HepG2 (cell line): Measurements from ENCODE around the gene CPEB4. TPM values are rescaled to one million over a fixed set of nuclear protein-coding genes. Genes with fewer than 3 reads are reported as not detected.

Experiments
- ARHGAP35 ChIP-seq: sonication (generic); formaldehyde crosslinking; IDR thresholded peaks from 2 replicates; pipeline ENCODE4 v1.9.0; 2022; ENCODE audit warnings: mild to moderate bottlenecking, inconsistent platforms, moderate library complexity, missing genetic modification reagents, borderline replicate concordance
- GATAD2A ChIP-seq: IDR thresholded peaks from 2 replicates; pipeline ENCODE4 v1.6.1; 2016
- HNF4A ChIP-seq: sonication (generic); formaldehyde crosslinking; IDR thresholded peaks from 2 replicates; pipeline ENCODE4 v1.4.0; 2020; ENCODE audit warnings: missing genetic modification reagents
- MAFK ChIP-seq, 2 experiments: IDR thresholded peaks in 1 of 2; conservative IDR thresholded peaks in 1 of 2; 2 replicates each; pipeline ENCODE4 v1.6.1; 2011; ENCODE audit warnings: improper control_type of control experiment in 2 of 2, low read length in 2 of 2
- MED1 ChIP-seq: sonication (generic); formaldehyde crosslinking; IDR thresholded peaks from 2 replicates; pipeline ENCODE4 v1.4.0; 2020; ENCODE audit warnings: missing genetic modification reagents
- NFE2L1 ChIP-seq: sonication (generic); formaldehyde crosslinking; IDR thresholded peaks from 2 replicates; pipeline ENCODE4 v1.4.0; 2020; ENCODE audit warnings: missing genetic modification reagents, mild to moderate bottlenecking, borderline replicate concordance
- POGZ ChIP-seq: sonication (generic); formaldehyde crosslinking; IDR thresholded peaks from 2 replicates; pipeline ENCODE4 v1.4.0; 2020; ENCODE audit warnings: mild to moderate bottlenecking, missing genetic modification reagents
- SOX6 ChIP-seq, 2 experiments: fragments of 450-650 bp in 1 of 2; sonication (generic) in 1 of 2; formaldehyde crosslinking in 1 of 2; IDR thresholded peaks; 2 replicates each; pipeline versions ENCODE4 v1.4.0 to v1.6.1; 2017 to 2020; ENCODE audit warnings: antibody characterized with exemption in 1 of 2, mild to moderate bottlenecking in 1 of 2, missing genetic modification reagents in 1 of 2
- TEAD3 ChIP-seq: optimal IDR thresholded peaks from 2 replicates; pipeline ENCODE3; 2016; ENCODE audit warnings: borderline replicate concordance
- THYN1 ChIP-seq: sonication (generic); formaldehyde crosslinking; IDR thresholded peaks from 2 replicates; pipeline ENCODE4 v1.8.1; 2023; ENCODE audit warnings: low read depth, mild to moderate bottlenecking, moderate library complexity, missing genetic modification reagents, borderline replicate concordance
- ZBTB20 ChIP-seq: sonication (generic); formaldehyde crosslinking; IDR thresholded peaks from 2 replicates; pipeline ENCODE4 v1.8.1; 2023; ENCODE audit warnings: missing genetic modification reagents, low read depth, mild to moderate bottlenecking, borderline replicate concordance
- ZNF264 ChIP-seq: sonication (generic); formaldehyde crosslinking; IDR thresholded peaks from 2 replicates; pipeline ENCODE4 v1.4.0; 2020; ENCODE audit warnings: missing genetic modification reagents
- ZNF335 ChIP-seq: sonication (generic); formaldehyde crosslinking; IDR thresholded peaks from 2 replicates; pipeline ENCODE4 v1.4.0; 2020; ENCODE audit warnings: missing genetic modification reagents
- ZNF564 ChIP-seq: sonication (generic); formaldehyde crosslinking; IDR thresholded peaks from 2 replicates; pipeline ENCODE4 v1.8.1; 2023; ENCODE audit warnings: mild to moderate bottlenecking, missing genetic modification reagents
- ZNF879 ChIP-seq: sonication (generic); formaldehyde crosslinking; IDR thresholded peaks from 2 replicates; pipeline ENCODE4 v1.8.1; 2023; ENCODE audit warnings: missing genetic modification reagents
- polyA plus RNA-seq, 8 experiments: library from polyadenylated mRNA; depleted of rRNA in 3 of 8; stranded (reverse) in 7 of 8; unstranded in 1 of 8; fragments of >200 nt; fragmentation: Illumina TruSeq in 4 of 8; extraction: Trizol in 4 of 8; gene quantifications; 2 replicates each; pipeline versions ENCODE4 v1.2.1 to v1.2.3, GENCODE V29; 2011 to 2016; ENCODE audit warnings: low read depth in 4 of 8, missing spikeins in 1 of 8, mixed read lengths in 1 of 8; ENCODE audit not compliant: insufficient read depth in 1 of 8
- total RNA-seq, 5 experiments: library from RNA; depleted of rRNA; stranded (reverse); fragments of >200 nt; fragmentation: Illumina TruSeq; extraction: Trizol; gene quantifications; 2 replicates each; pipeline ENCODE4 v1.2.3, GENCODE V29; 2016; ENCODE audit warnings: low read depth in 1 of 5
- TF ChIP-seq, protein P1 (sequence below): sonication (generic); formaldehyde crosslinking; IDR thresholded peaks from 2 replicates; pipeline ENCODE4 v1.4.0; 2020; ENCODE audit warnings: missing genetic modification reagents
- TF ChIP-seq, protein P2 (sequence below): sonication (generic); formaldehyde crosslinking; conservative IDR thresholded peaks from 2 replicates; pipeline ENCODE4 v1.8.1; 2023; ENCODE audit warnings: missing genetic modification reagents
- TF ChIP-seq, protein P3 (sequence below): sonication (generic); formaldehyde crosslinking; IDR thresholded peaks from 2 replicates; pipeline ENCODE4 v1.4.0; 2020; ENCODE audit warnings: missing genetic modification reagents
- TF ChIP-seq, protein P4 (sequence below): sonication (generic); formaldehyde crosslinking; IDR thresholded peaks from 2 replicates; pipeline ENCODE4 v1.9.0; 2022; ENCODE audit warnings: missing genetic modification reagents, mild to moderate bottlenecking, borderline replicate concordance
- TF ChIP-seq, protein P5 (sequence below): sonication (generic); formaldehyde crosslinking; IDR thresholded peaks from 2 replicates; pipeline ENCODE4 v1.5.0; 2020; ENCODE audit warnings: mild to moderate bottlenecking, low read depth, missing genetic modification reagents, borderline replicate concordance

CPEB4 gene
- total and polyA plus RNA-seq, 2 of the 13 experiments (the other 11 are each of a cell fraction or from before 2014, with no cell fraction given): 7.7 to 26.7 TPM

DNA sequence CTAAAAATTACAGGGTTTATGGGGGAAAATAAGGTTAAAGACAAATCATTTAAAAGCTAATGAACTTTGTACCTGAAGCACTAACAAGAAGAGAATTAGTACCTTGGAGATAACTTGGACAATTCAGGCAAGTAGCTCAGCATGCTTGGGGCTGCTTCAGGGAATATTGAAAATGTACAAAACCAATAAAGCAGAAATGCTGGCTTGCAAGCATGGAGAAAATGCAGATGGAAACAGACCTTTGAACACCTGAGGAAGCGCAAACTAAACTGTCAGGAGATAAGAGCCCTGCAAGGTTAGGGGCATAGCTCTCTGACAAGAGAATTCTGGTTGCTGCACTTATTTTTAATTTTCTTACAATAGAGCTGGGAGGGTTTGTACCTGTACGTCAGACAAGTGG, 58.2 kb downstream of the CPEB4 start (continued):
- TF ChIP-seq, protein P1, sequence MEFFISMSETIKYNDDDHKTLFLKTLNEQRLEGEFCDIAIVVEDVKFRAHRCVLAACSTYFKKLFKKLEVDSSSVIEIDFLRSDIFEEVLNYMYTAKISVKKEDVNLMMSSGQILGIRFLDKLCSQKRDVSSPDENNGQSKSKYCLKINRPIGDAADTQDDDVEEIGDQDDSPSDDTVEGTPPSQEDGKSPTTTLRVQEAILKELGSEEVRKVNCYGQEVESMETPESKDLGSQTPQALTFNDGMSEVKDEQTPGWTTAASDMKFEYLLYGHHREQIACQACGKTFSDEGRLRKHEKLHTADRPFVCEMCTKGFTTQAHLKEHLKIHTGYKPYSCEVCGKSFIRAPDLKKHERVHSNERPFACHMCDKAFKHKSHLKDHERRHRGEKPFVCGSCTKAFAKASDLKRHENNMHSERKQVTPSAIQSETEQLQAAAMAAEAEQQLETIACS (CRISPR knock-in tag): no peak
- TF ChIP-seq, protein P2, sequence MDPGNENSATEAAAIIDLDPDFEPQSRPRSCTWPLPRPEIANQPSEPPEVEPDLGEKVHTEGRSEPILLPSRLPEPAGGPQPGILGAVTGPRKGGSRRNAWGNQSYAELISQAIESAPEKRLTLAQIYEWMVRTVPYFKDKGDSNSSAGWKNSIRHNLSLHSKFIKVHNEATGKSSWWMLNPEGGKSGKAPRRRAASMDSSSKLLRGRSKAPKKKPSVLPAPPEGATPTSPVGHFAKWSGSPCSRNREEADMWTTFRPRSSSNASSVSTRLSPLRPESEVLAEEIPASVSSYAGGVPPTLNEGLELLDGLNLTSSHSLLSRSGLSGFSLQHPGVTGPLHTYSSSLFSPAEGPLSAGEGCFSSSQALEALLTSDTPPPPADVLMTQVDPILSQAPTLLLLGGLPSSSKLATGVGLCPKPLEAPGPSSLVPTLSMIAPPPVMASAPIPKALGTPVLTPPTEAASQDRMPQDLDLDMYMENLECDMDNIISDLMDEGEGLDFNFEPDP: no peak
- TF ChIP-seq ZNF879 (CRISPR knock-in tag): no peak
- TF ChIP-seq NFE2L1: no peak
- peak; percentile 59; the same call in 1 of the 2 replicates for TF ChIP-seq POGZ
- no peak for TF ChIP-seq ARHGAP35 (CRISPR knock-in tag)
- TF ChIP-seq SOX6 (IDR thresholded peaks at IDR 0.05): no peak
- TF ChIP-seq SOX6 (CRISPR knock-in tag; IDR thresholded peaks at IDR 0.05): peak; percentile 76
- TF ChIP-seq ZNF335 (CRISPR knock-in tag): no peak
- peak; percentile 53; the same call in 1 of the 2 replicates for TF ChIP-seq MED1 (CRISPR knock-in tag)
- TF ChIP-seq, protein P3, sequence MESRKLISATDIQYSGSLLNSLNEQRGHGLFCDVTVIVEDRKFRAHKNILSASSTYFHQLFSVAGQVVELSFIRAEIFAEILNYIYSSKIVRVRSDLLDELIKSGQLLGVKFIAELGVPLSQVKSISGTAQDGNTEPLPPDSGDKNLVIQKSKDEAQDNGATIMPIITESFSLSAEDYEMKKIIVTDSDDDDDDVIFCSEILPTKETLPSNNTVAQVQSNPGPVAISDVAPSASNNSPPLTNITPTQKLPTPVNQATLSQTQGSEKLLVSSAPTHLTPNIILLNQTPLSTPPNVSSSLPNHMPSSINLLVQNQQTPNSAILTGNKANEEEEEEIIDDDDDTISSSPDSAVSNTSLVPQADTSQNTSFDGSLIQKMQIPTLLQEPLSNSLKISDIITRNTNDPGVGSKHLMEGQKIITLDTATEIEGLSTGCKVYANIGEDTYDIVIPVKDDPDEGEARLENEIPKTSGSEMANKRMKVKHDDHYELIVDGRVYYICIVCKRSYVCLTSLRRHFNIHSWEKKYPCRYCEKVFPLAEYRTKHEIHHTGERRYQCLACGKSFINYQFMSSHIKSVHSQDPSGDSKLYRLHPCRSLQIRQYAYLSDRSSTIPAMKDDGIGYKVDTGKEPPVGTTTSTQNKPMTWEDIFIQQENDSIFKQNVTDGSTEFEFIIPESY: no peak
- no peak for TF ChIP-seq ZNF564 (CRISPR knock-in tag)
- TF ChIP-seq ZBTB20 (CRISPR knock-in tag): no peak
- TF ChIP-seq MAFK (conservative IDR thresholded peaks at IDR 0.05 in 1 of 2, IDR thresholded peaks at IDR 0.05 in 1 of 2; ENCODE audit: low read length in 2 of 2): 0 out of 4 replicates have a peak, but pooled peaks of 1 of the 2 experiments have one; percentile 12
- peak; percentile 90 for TF ChIP-seq HNF4A
- TF ChIP-seq GATAD2A (CRISPR knock-in tag): peak; percentile 68; the same call in 1 of the 2 replicates
- TF ChIP-seq, protein P4, sequence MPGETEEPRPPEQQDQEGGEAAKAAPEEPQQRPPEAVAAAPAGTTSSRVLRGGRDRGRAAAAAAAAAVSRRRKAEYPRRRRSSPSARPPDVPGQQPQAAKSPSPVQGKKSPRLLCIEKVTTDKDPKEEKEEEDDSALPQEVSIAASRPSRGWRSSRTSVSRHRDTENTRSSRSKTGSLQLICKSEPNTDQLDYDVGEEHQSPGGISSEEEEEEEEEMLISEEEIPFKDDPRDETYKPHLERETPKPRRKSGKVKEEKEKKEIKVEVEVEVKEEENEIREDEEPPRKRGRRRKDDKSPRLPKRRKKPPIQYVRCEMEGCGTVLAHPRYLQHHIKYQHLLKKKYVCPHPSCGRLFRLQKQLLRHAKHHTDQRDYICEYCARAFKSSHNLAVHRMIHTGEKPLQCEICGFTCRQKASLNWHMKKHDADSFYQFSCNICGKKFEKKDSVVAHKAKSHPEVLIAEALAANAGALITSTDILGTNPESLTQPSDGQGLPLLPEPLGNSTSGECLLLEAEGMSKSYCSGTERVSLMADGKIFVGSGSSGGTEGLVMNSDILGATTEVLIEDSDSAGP (CRISPR knock-in tag): no peak
- TF ChIP-seq, protein P5, sequence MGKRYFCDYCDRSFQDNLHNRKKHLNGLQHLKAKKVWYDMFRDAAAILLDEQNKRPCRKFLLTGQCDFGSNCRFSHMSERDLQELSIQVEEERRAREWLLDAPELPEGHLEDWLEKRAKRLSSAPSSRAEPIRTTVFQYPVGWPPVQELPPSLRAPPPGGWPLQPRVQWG (CRISPR knock-in tag): no peak
- peak; percentile 57; the same call in 1 of the 2 replicates for TF ChIP-seq ZNF264 (CRISPR knock-in tag)
- TF ChIP-seq TEAD3 (CRISPR knock-in tag): peak; percentile 41
- no peak for TF ChIP-seq THYN1 (CRISPR knock-in tag)
